AG08395 (cell line): ENCODE results near the gene GID8.

ENCODE experiments used
- DNase-seq: peaks from one replicate; pipeline ENCODE4 v3.0.0; 2012; ENCODE audit warnings: mixed read lengths, low spot score

The GID8 gene

DNA sequence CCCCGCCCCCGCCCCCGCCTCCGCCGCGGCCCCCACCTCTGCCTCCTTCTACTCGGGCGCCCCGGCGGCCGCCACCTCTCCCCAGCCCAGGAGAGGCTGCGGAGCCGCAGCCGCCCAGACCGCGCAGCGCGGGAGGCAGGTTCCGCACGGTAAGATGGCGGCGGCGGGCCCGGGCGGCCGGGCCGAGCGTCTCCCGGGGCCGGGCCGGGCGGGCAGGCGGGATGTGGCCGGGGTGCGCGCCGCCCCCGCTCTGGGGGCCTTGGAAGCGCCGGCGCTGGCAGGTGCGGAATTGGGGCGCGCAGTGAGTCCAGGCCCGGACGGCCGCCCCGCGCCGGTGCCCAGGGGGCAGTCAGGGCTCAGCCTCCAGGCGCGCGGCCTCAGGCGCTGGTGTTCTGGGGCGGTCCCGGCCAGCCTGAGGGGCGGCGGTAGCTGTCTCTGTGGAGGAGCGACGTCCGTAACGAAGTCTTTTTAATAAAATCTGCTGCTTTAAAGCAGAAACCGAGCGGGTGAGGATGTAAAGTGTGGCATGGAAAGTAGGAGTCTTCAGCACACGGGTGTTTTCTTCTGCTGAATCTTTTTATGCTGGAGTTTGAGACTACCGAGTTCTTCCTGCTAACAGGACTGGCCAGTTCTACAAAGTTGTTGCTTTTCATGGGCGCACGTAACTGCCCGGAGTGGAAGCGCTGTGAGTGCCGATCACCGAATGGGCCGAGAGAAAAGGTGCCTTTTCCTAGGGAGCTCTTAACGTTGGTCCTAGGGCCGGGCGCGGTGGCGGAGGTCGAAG, at the start of gene GID8:
Gene GID8, plus strand, starts transcription at position 43 of the 784 bp plus-strand sequence. CDS start 3,356 bp downstream, outside the sequence.
- DNase-seq = peak; percentile 51

DNA sequence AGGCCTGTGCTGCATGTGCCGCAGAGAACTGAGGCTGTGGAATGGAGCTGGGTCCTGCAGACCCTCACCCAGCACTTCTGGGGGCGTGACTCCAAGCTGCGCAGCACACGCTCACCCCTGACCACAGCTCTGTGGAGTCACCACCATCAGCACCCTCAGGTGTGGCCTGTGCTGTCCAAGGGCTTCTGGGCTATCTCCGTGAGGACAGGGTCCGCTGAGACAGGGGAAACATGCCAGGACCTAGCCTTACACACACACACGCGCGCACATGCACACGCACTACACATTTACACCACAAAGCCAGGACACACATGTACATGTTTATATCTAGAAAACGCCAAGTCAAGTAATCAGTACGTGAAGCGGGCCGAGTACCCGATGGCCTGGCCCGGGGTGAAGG, 49.5 kb upstream of the GID8 start:
- DNase-seq = no peak

DNA sequence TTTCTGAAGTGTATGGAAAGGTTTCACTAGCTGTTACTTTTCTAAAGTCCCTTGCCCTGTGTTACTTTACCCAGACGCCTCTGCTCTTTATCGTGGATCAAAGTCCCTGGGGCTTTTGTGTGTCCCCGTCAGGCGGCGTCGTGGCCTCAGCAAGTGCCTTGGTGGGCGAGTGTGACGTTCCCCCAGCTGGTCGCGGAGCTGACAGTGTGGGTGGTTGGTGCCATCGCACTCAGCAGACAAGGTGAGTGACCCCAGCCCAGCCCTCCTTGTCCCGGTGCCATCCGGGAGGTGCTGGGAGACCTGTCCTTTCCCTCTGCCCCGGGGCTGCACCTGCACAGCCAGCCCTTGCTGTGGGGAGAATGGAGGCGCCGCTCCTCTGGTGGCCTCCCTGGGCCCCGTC, 49.0 kb upstream of the GID8 start:
- no peak for DNase-seq

DNA sequence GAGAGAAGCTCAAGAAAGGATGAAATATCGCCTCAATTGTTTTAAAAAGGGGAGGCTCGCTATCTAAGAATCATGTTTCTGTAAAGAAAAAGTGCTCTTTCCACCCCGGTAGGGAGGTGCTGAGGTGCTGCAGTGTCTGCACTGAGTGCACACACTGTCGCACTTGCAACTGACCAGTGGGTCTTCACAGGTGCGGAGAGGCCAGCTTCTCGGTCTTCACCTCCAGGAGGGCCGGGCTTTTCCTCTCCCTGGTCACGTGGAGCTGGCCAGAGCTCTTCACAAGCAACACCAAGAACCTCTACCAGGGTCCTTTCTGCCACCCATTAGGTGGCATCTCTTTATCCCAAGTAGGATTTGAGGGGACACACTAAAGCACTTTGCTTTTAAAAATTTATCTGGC, 48.5 kb upstream of the GID8 start:
- DNase-seq = no peak

DNA sequence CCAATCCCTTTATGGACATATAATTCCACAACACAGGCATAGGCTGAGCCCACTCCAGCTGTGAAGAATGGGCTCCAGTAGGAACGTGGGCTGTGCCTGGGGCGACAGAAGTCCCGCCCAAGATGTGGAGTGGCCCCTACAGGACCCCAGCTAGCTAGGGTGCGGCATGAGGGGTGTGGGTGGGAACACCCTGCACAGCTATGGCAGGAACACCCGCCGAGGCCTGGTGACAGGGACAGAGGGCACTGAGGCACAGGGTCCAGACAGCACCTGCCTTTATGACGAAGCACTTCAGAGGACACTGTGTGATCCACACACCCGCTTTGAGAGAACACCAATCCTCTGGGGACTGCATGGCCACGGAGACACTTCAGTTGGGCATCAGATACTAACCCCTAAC, 48.1 kb upstream of the GID8 start:
- DNase-seq = no peak

DNA sequence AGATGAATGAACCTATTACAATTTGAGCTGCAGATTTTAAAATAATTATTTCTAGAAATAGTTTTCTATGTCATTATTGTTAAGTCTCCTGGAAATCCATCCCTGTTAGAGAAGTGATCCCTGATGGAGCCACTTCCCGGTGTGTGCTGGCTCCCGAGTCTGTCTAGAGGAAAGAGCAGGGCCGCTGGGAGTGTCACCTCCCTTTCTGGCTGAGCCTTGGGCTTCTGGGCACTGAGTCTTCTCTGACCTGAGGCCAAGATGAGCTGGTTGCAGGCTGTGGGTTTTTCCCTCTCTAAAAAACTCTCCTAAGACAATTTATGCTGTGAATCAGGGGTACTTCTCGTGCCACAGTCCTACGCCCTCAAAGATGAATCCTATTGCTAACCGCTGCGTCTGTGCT, 47.5 kb upstream of the GID8 start:
- no peak for DNase-seq

DNA sequence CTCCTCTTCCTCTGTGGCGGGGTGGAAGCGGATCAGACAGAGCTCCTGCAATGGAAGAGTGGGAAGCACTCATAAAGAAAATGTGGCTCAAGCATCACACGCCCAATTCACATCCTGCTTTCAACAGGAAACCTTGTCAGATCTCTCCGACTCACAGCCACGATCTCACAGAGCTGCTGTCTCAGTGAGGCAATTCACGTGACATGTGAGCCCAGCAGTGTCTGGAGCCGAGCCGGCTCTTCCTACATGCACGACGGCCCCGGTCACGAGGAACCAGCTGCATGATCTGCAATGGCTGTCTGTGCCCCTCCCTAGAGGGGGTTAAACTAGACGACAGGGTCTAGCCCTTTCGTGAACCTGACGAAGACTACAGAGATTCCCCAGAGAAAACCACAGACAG, 46.8 kb upstream of the GID8 start:
- no peak for DNase-seq

DNA sequence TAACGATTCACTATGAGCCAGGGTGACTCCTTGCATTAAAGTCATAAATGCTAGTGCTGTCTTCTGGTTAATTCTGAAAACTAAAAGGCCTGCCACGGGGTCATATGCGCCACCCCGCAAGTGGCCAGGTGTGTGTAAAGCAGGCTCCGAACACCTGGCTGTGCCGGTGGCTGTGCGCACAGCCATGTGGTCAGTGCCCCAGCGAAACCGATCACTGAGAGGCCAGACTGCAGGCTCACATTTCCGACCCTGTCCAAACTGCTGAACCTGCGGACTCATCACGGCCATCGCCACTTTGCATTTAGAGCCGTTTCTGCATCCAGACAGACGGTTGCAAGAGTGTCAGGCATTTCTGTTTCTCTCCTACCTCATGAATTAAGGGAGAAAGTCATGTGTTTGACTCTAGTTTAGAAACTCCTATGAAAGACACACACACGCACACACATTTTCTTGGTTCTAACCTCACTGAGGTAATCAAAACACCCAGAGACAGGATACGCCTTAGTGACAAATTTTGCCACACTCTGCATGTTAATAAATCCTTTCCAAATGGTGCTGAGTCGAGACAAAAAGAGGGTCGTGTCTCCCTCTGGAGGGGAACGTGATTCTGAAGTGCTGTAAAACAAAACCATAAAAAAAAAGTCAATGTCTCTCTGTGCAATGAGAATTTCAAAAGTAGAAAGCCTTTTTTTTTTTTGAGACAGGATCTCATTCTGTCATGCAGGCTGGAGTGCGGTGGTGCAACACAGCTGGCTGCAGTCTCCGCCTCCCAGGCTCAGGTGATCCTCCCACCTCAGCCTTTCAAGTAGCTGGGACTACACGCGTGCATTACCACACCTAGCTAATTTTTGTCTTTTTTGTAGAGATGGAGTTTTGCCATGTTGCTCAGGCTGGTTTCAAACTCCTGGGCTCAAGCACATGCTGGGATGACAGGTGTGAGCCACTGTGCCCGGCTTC, 45.3 kb upstream of the GID8 start:
- no peak for DNase-seq

DNA sequence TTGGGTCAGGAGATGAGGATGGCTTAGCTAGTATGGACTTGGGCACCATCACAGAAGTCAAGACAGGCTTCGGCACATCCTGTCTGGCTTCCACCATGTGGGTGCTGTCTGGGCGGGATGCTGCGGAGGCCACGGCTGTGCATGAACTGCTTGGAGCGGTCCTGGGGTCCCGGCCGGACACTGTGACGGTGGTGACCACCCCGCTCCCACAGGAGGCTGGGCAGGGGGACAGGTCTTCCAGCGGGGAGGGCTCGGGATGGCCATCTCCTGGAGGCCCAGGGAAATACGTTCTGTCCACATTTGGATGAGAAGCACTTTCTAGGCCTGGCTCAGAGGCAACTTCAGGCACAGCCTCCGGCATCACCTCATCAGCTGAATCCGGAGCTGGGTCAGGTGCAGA, 44.2 kb upstream of the GID8 start:
- no peak for DNase-seq

DNA sequence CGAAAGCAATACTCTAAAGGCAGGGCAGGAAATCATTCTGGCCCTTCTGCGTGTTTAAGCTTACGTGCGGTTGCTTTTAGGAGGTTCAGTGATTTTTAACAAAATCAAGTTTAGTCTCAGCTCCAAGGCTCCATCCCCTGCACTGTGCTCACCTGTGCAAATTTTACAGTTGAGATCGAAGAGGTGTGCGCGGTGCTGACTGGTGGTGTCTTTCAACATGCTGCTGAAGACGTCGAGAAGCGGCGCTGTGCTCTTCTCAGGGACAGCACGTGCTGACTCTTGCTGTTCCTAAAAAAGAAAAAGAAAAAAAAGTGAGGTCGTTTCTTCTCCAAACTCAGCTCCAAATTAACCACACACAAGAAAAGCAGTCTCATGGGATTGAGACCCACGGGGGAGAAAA, 43.7 kb upstream of the GID8 start:
- no peak for DNase-seq

DNA sequence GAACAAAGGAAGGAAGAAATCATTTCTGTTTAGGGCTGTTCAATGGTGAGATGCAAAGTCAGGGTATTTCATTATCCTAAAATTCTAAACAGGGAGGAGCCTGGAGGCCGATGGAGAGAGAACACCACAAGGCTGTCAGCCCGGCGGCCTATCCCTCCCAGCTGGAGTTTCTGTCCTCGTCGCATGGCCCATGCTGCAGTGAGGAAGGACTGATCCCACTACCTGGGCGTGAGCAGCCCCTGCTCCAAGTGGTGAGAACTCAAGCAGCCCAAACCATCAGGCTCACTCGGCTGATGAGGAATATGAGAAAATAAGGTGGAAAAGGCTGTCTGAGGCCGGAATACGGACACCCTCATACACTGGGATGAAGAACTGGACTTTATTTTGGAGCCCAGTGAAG, 42.4 kb upstream of the GID8 start:
- DNase-seq = no peak

DNA sequence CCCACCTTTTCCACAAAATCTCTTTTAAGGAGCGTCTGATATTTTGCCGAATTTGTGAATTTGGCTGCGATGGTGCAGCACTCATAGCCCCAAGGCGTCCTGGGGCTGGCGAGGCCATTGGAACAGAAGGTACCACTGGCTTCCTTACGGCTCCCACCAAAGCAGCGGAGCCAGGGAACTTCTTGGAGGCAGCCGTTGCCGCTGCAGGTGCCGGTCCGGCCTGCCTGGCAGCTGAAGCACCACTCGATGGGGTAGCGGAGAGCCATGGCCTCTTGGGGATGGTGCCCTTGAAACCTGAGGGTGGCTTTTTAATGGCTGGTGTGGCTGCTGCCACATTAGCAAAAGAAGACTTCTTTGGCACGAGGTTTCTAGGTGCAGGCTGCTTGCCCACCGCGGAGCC, 41.4 kb upstream of the GID8 start:
- no peak for DNase-seq

DNA sequence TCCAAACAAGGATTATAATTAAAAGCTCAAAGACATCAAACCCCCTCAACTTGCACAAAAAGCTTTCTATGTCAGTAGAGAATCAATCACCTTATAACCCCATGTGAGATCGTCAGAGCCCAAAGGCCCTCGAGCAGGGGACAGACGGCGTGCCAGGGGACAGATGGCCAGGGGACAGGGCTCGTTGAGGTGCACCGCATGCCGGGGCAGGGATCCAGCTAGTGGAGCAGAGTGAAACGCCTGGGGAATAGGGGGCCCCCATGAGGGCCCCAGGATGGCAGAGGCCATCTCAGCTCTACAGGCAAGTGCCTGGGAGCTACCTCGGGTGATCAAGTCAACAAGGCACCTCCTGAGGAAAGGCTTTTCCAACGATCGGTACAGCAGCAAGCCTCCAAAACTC, 40.3 kb upstream of the GID8 start:
- DNase-seq = no peak

DNA sequence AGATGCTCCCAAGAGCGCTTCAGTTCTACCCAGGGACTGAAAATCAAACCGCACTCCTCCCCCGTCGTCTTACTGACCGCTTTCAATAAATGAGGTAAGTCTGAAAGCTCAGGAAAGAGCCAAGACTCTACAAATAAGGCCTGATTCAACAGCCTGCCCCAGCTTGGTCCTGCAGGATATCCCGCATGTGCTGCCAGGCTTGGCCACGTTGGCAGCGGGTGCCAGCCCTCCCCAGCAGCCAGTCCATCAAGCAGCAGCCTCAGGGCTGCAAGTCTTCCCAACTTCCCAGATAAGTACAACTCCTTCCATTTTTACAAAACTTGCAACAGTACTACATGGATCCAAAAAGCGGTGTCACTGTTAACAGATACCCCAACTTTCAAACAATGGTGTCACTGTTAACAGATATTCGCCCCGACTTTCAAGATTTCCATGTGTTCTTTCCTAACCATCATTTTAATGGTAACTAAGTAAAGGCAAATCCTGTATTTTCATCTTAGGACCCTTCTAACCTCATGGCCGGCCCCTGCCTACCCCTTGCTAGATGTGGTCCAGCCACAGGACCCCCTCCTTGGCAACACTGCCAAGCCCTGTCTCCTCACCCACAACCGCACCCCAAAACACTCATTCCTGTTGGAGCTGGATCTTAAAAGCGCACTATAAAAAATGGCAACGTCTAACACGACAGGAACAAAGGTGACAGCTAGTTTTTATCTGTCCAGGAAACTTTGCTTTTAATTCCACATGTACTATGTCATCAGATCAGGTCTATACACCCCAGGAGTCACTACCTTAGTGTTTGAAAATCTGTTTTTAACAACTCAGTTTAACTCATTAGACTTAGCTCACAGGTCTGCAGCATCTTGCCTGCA, 39.6 kb upstream of the GID8 start:
- DNase-seq = no peak

DNA sequence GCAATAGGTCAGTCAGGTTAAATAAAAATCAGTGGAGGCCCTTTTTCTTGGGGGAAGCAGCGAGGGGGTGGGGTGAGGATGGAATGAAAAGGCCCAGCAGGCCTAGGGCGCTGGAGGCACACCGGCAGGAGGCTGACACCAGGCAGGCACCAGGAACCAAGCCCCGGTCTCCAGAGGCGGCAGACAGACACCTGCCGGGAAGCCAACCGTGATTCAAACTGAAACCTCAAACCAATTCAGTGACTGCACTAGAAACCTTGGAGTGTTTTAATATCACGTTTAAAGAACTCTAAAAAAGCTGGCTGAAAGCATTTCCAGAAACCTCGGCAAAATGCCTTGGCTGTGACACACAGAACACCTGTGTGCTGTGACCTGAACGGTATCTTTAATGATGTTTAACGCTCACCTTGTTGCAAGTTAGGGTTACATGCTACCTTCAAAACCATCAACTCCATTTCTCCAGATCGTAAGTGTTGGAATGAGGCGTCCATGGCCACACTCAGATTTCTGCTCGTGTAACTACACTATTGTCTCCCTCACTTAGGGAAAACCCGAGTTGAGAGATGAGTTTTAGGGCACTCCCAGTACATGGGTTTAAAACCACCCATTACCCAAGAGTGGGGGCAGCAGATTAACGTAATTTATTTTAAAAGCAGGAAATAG, 38.8 kb upstream of the GID8 start:
- no peak for DNase-seq

DNA sequence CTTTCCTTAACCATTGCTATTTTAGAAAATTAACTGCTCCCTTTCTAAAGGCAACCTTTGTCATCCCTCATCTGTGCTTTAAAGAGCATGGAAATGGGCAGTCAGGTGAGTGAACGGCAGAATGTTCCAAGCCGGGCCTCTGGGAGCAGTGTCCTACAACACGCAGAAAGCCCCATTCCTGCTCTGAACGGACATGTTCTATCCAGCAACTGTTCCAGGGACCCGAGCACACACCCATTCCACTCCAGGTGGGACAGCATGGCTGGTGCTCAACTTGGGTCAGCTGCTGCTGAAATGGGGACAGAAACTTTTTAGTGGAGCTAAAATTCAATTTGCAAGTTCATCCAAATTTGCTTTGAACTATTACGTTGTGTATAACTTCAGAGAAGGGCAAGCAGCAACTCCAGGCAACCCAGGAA, 38.3 kb upstream of the GID8 start:
- DNase-seq = peak; percentile 17

DNA sequence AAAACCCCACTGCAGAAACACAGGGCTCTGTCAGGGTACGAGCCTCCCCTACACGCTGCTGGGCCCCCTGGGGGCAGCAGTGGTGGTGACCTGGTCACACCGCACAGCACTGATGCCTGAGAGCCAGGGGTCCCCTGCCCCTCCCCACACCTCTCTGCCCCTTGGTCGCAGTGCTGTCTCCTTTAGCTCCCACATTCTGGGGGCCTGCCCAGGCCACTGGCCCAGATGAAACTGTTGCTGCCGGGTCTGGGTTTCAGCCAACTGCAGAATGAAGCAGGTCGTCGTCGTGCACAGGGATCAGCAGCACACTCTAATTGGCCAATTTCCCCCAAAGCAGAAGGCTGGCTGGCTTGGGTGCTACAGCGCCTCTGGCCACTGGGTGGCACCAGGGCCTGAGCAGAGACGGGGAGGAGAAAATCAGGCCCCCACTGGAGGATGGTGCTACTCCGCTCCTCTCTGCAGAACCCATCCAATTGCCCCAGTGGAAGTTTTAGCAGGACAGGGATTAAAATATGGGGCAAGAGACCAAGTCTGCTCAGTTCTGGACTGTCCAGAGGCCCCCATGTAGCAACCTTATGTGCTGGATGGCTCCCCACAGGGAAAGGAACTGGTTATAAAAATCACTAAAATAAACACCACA, 37.8 kb upstream of the GID8 start:
- peak; percentile 96 for DNase-seq

DNA sequence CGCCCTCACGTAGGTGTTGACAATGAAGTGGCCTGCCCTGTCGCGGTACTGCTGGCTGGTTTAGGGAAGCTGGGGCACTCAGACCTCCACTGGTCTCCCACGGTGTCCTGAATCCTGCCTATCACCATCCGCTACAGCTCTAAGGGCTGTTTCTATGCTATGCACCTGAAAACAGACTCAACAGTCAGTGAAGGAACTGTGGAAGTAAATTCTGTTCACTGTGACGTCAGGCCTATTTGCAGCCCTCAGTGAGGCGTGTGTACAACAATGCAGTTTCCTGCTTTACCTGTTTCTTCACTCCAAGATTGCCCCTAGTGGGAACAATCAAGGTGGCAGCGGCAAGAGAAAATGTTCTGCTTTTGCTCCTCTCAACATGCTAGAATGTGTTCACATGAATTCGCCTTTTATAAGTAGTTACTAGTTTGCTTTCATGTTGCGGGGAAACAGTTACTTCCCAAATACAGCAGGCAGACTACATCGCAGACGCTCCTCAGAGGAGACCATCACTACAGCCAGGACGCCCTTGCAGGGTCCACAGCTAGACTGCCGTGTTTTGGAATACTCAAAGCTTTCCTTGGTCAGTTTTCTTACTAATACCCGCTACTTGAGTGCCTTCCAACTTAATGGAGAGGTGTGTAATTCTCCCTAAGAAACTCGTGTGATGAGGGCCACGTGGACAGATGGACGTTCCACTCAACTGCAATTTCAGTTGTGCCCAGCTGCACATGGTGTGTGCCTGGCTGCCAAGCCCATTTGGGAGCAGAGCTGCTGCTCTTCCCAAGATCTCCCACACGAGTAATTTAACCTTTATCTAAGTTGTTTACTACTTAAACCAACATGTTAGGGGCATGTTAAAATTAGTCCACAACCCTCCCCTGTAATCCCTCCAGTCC, 37.0 kb upstream of the GID8 start:
- DNase-seq = peak; percentile 12

DNA sequence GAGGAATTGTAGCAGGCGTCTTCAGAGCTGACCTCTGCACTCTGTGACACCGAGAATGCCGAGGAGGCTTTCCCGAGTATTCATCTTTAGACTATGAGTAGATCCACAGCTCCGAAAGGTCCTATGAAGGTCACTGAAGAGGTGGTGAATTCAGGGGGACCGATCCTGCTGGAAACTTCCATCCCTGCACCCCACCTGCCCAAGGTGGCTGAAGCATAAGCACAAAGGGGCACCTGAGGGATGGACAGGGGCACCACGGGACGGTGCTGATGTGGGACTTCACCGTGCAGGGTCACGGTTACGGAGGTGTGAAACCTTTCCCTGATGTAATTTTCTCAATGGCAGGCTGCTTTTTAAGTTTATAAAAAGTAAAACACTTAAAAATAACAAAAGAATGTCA, 36.1 kb upstream of the GID8 start:
- DNase-seq = no peak
